Mesothelial cell of epicardium (in vitro differentiated cells): ENCODE results near the gene PGF. TPM values are rescaled to one million over a fixed set of nuclear protein-coding genes. Genes with fewer than 3 reads are reported as not detected.

Experiments used
- DNase-seq, 2 experiments: peaks; one replicate each; pipeline ENCODE4 v3.0.0; 2021; ENCODE audit warnings: low spot score in 2 of 2; ENCODE audit not compliant: unreplicated experiment in 2 of 2
- H3K27ac Mint-ChIP-seq: 2 replicates; pipeline ENCODE4 v1.8.0; 2021; ENCODE audit warnings: mixed read lengths
- H3K27me3 Mint-ChIP-seq: 2 replicates; pipeline ENCODE4 v1.8.0; 2021; ENCODE audit warnings: low read depth, mixed read lengths
- H3K36me3 Mint-ChIP-seq: 2 replicates; pipeline ENCODE4 v1.8.0; 2021; ENCODE audit warnings: mixed read lengths
- H3K4me1 Mint-ChIP-seq: 2 replicates; pipeline ENCODE4 v1.8.0; 2021; ENCODE audit warnings: mixed read lengths
- H3K4me3 Mint-ChIP-seq: 2 replicates; pipeline ENCODE4 v1.8.0; 2021; ENCODE audit warnings: mild to moderate bottlenecking, moderate library complexity, mixed read lengths
- H3K9me3 Mint-ChIP-seq: 2 replicates; pipeline ENCODE4 v1.8.0; 2021; ENCODE audit warnings: mixed read lengths
- total RNA-seq: library from RNA; stranded (reverse); gene quantifications from 3 replicates; pipeline ENCODE4 v1.2.1, GENCODE V29; 2021
- TF ChIP-seq, protein P1 (sequence below): fragments of 200-600 bp; sonication (generic); IDR thresholded peaks from one replicate; pipeline ENCODE4 v1.5.0; 2021; ENCODE audit warnings: antibody characterized with exemption; ENCODE audit not compliant: unreplicated experiment

PGF gene
- total RNA-seq, 1 donor from 2014 or later, result 9.6 TPM

DNA sequence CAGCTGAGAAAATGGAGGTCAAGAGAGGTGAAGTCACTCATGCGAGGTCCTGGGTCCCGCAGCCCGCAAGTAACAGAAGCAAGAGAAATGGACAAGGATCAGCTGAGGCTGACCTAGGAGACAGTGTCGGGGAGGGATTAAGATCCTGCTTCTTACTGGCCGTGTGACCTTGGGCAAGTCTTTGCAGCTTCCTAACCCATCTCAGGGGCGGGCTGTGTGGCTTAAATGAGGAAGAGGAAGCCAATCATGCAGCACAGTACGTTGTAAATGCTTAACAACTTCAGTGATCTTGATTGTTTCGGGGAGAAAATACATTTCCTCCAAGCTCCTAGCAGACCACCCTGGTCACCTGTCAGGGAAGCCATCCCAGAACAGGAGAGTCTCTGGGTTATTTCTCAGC, 7.1 kb upstream of the PGF start:
- Mint-ChIP-seq H3K36me3 (no peaks in the 10 kb centered on the region), H3K27ac (no peak overlapping the region)

GRCh38 chr14:74962046-74962445, 6.6 kb upstream of the PGF start:
- H3K9me3 Mint-ChIP-seq, result no peaks in the 10 kb centered on the region
- peaks cover 11% of the 10 kb centered on the region for H3K4me1 Mint-ChIP-seq
- no peak for DNase-seq
- no peaks in the 10 kb centered on the region for H3K27me3 Mint-ChIP-seq
- H3K36me3 Mint-ChIP-seq, result no peaks in the 10 kb centered on the region
- H3K4me3 Mint-ChIP-seq, result no peak overlapping the region
- TF ChIP-seq, protein P1, sequence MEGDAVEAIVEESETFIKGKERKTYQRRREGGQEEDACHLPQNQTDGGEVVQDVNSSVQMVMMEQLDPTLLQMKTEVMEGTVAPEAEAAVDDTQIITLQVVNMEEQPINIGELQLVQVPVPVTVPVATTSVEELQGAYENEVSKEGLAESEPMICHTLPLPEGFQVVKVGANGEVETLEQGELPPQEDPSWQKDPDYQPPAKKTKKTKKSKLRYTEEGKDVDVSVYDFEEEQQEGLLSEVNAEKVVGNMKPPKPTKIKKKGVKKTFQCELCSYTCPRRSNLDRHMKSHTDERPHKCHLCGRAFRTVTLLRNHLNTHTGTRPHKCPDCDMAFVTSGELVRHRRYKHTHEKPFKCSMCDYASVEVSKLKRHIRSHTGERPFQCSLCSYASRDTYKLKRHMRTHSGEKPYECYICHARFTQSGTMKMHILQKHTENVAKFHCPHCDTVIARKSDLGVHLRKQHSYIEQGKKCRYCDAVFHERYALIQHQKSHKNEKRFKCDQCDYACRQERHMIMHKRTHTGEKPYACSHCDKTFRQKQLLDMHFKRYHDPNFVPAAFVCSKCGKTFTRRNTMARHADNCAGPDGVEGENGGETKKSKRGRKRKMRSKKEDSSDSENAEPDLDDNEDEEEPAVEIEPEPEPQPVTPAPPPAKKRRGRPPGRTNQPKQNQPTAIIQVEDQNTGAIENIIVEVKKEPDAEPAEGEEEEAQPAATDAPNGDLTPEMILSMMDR, result no peak
- no peak overlapping the region for H3K27ac Mint-ChIP-seq

More for the DNA sequence above, 7.1 kb upstream of the PGF start:
- DNase-seq, result no peak
- Mint-ChIP-seq H3K9me3 (no peaks in the 10 kb centered on the region), H3K27me3 (no peaks in the 10 kb centered on the region), H3K4me3 (no peak overlapping the region), H3K4me1 (peaks cover 11% of the 10 kb centered on the region)
- TF ChIP-seq, protein P1, result no peak

DNA sequence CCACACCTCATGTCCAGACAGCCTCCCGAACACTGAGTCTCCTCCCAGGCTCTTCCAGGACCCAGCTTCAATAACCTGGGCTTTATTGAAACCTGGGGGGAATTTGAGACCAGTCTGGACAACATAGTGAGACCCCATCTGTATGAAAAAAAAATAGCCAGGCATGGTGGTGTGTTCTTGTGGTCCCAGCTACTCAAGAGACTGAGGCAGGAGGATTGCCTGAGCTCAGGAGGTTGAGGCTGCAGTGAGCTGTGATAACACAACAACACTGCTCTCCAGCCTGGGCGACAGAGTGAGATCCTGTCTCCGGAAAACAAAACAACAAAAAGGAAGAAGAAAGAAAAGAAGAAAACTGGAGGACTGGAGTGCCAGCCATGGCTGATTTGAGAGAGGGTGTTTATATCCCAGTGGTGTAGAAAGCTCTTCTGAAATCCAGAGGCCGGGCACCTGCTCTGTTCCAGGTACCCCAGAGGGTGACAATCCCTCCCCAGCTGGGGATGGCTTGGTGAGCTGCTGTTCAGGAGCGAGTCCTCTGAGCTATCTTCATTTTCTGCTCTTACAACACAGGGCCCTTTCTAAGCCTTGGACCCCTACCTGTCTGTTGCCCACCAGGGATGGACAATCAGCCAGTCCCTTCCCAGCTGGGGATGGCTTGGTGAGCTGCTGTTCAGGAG, 6.0 kb upstream of the PGF start:
- H3K27me3 Mint-ChIP-seq, result no peaks in the 10 kb centered on the region
- H3K9me3 Mint-ChIP-seq, result no peaks in the 10 kb centered on the region
- no peak overlapping the region for H3K4me3 Mint-ChIP-seq
- H3K4me1 Mint-ChIP-seq, result peaks cover 13% of the 10 kb centered on the region
- TF ChIP-seq, protein P1, result no peak
- no peaks in the 10 kb centered on the region for H3K36me3 Mint-ChIP-seq
- DNase-seq, result no peak
- no peak overlapping the region for H3K27ac Mint-ChIP-seq

GRCh38 chr14:74960736-74961135, 5.3 kb upstream of the PGF start:
- no peaks in the 10 kb centered on the region for H3K9me3 Mint-ChIP-seq

DNA sequence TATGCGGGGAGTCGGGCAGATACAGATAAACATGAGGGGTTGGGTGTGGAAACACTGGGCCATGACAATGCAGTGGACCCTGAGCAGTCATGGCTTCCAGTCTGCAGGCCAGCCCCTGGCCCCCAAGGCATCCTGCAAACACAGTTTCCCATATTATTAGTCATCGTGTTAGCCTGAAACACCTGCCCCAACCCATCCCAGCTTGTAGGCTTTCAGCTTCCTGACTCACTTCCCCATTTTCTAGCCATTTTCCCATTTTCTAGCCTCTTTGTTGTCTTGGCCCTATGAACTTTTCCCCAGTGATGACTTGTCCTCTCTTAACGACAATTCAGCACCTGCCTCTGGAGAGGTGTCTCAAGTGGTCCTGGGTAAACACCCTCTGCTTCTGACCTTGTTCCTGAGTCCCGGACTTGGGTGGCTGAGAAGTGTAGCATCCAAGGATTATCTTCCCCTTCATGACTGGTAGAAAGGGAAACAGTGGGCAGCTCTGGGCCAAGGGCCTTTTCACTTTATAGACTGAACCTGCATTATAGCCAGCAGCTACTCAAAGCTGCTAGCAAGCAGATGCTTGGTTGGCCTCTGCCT, 4.3 kb upstream of the PGF start:
- no peak for DNase-seq
- Mint-ChIP-seq H3K27ac (no peak overlapping the region), H3K36me3 (no peaks in the 10 kb centered on the region), H3K4me1 (peaks cover 14% of the 10 kb centered on the region), H3K9me3 (no peaks in the 10 kb centered on the region), H3K4me3 (no peak overlapping the region), H3K27me3 (no peaks in the 10 kb centered on the region)
- TF ChIP-seq, protein P1, result no peak

More at GRCh38 chr14:74960736-74961135, 5.3 kb upstream of the PGF start:
- DNase-seq, result no peak
- Mint-ChIP-seq H3K27me3 (no peaks in the 10 kb centered on the region), H3K36me3 (no peaks in the 10 kb centered on the region), H3K4me3 (no peak overlapping the region), H3K4me1 (peaks cover 14% of the 10 kb centered on the region), H3K27ac (no peak overlapping the region)
- TF ChIP-seq, protein P1, result no peak
